Activated CD8-positive, alpha-beta T cell treated with anti-CD3 and anti-CD28 coated beads, Interleukin-2, amount 10 ng/mL, durations not matched to agents 7 days and 5 days (primary cell): Measurements from ENCODE around the gene IL20RB. TPM values are rescaled to one million over a fixed set of nuclear protein-coding genes. Genes with fewer than 3 reads are reported as not detected.
"Not testable (repeated sequence)": the region's sequence is repeated elsewhere in the genome, so short reads cannot be mapped to it uniquely, and the experiment has no call there.

ENCODE experiments used
- ATAC-seq: fragments of 150-1000 bp; cut with Tn5 transposase; one replicate; pipeline ENCODE4 v1.10.0; 2021; ENCODE audit warnings: moderate library complexity
- CTCF ChIA-PET: fragments of 350-600 bp; sonication (Branson Sonifier 250); formaldehyde crosslinking; loops from one replicate; lab custom pipeline; 2021; ENCODE audit warnings: antibody characterized with exemption; lab: Charles Lee
- POLR2A ChIA-PET: fragments of 350-600 bp; sonication (Branson Sonifier 250); formaldehyde crosslinking; loops from one replicate; lab custom pipeline; 2021; ENCODE audit warnings: antibody characterized with exemption; lab: Charles Lee
- DNase-seq: peaks from one replicate; pipeline ENCODE4 v3.0.0-alpha.2; 2020
- H3K27ac Mint-ChIP-seq: one replicate; pipeline ENCODE4 v1.8.0; 2021; ENCODE audit warnings: mild to moderate bottlenecking, mixed read lengths
- H3K27me3 Mint-ChIP-seq: one replicate; pipeline ENCODE4 v1.8.0; 2021; ENCODE audit warnings: low read depth, mixed read lengths
- H3K36me3 Mint-ChIP-seq: one replicate; pipeline ENCODE4 v1.8.0; 2021; ENCODE audit warnings: low read depth, mixed read lengths
- H3K4me1 Mint-ChIP-seq: one replicate; pipeline ENCODE4 v1.8.0; 2021; ENCODE audit warnings: low read depth, mixed read lengths
- H3K4me3 Mint-ChIP-seq: one replicate; pipeline ENCODE4 v1.8.0; 2021; ENCODE audit warnings: mild to moderate bottlenecking, mixed read lengths
- H3K9me3 Mint-ChIP-seq: one replicate; pipeline ENCODE4 v1.8.0; 2022; ENCODE audit warnings: mixed read lengths; ENCODE audit not compliant: insufficient read depth
- total RNA-seq, 2 experiments: library from RNA; stranded (reverse); gene quantifications; one replicate each; pipeline ENCODE4 v1.2.3, GENCODE V29; 2021

Gene IL20RB
- total RNA-seq, 2 experiments from 2014 or later, result 1.6 to 2.1 TPM

- Mint-ChIP-seq H3K36me3 (no peaks in the 10 kb centered on the region), H3K27ac (no peak overlapping the region), H3K9me3 (no peaks in the 10 kb centered on the region), H3K4me3 (no peak overlapping the region), H3K27me3 (no peaks in the 10 kb centered on the region), H3K4me1 (no peaks in the 10 kb centered on the region)
- DNase-seq (no peak), ATAC-seq (no peak)
- ChIA-PET CTCF (interaction anchor here (1.5 to 1.7 kb wide), 2 partner anchors 24 to 238 kb away, joined by 3 to 6 read pairs; partner anchors contain the start of gene STAG1), POLR2A (no interaction called here)
Measured at GRCh38 chr3:136989781-136990524, 32.2 kb downstream of the IL20RB start.

GRCh38 chr3:136990826-136991225, 33.0 kb downstream of the IL20RB start:
- no peak overlapping the region for H3K27ac Mint-ChIP-seq

GRCh38 chr3:136992115-136992514, 34.3 kb downstream of the IL20RB start:
- DNase-seq (no peak), ATAC-seq (no peak)
- ChIA-PET POLR2A (no interaction called here), CTCF (interaction anchor here (1.0 kb wide), 1 partner anchor 22 kb away, joined by 4 read pairs; no protein-coding TSS in a partner anchor)
- Mint-ChIP-seq H3K27ac (no peak overlapping the region), H3K9me3 (no peaks in the 10 kb centered on the region), H3K36me3 (no peaks in the 10 kb centered on the region), H3K27me3 (no peaks in the 10 kb centered on the region), H3K4me3 (no peak overlapping the region), H3K4me1 (no peaks in the 10 kb centered on the region)

More at GRCh38 chr3:136990826-136991225, 33.0 kb downstream of the IL20RB start:
- CTCF ChIA-PET, result interaction anchor here (1.5 kb wide), 1 partner anchor 238 kb away, joined by 3 read pairs; the partner anchor contains the start of gene STAG1
- no peaks in the 10 kb centered on the region for H3K9me3 Mint-ChIP-seq
- no peaks in the 10 kb centered on the region for H3K4me1 Mint-ChIP-seq
- no peaks in the 10 kb centered on the region for H3K27me3 Mint-ChIP-seq
- ATAC-seq, result no peak
- no peak overlapping the region for H3K4me3 Mint-ChIP-seq
- no peak for DNase-seq
- POLR2A ChIA-PET, result no interaction called here
- no peaks in the 10 kb centered on the region for H3K36me3 Mint-ChIP-seq

- H3K4me1 Mint-ChIP-seq, result no peaks in the 10 kb centered on the region
- ATAC-seq (no peak), DNase-seq (no peak)
- H3K36me3 Mint-ChIP-seq, result no peaks in the 10 kb centered on the region
- H3K27ac Mint-ChIP-seq, result no peak overlapping the region
- no peaks in the 10 kb centered on the region for H3K9me3 Mint-ChIP-seq
- no peaks in the 10 kb centered on the region for H3K27me3 Mint-ChIP-seq
- POLR2A ChIA-PET, result no interaction called here
- no peak overlapping the region for H3K4me3 Mint-ChIP-seq
- CTCF ChIA-PET, result interaction anchor here (1.0 kb wide), 1 partner anchor 19 kb away, joined by 4 read pairs; no protein-coding TSS in a partner anchor
Measured at GRCh38 chr3:136994772-136995516, 37.2 kb downstream of the IL20RB start.

- ChIA-PET CTCF (interaction anchor here (1.2 kb wide), 1 partner anchor 37 kb away, joined by 3 read pairs; no protein-coding TSS in a partner anchor), POLR2A (no interaction called here)
- H3K27me3 Mint-ChIP-seq, result no peaks in the 10 kb centered on the region
- DNase-seq (no peak), ATAC-seq (no peak)
- H3K4me1 Mint-ChIP-seq, result no peaks in the 10 kb centered on the region
- H3K4me3 Mint-ChIP-seq, result no peak overlapping the region
- no peaks in the 10 kb centered on the region for H3K9me3 Mint-ChIP-seq
- no peak overlapping the region for H3K27ac Mint-ChIP-seq
- H3K36me3 Mint-ChIP-seq, result no peaks in the 10 kb centered on the region
Measured at GRCh38 chr3:136995652-136996051, 37.9 kb downstream of the IL20RB start.

- no peaks in the 10 kb centered on the region for H3K36me3 Mint-ChIP-seq
- ATAC-seq (no peak), DNase-seq (no peak)
- no peak overlapping the region for H3K27ac Mint-ChIP-seq
- H3K27me3 Mint-ChIP-seq, result no peaks in the 10 kb centered on the region
- H3K9me3 Mint-ChIP-seq, result no peaks in the 10 kb centered on the region
- H3K4me3 Mint-ChIP-seq, result no peak overlapping the region
- POLR2A ChIA-PET, result interaction anchor here (0.6 kb wide), 1 partner anchor 655 kb away, joined by 3 read pairs; no protein-coding TSS in a partner anchor
- H3K4me1 Mint-ChIP-seq, result no peaks in the 10 kb centered on the region
- CTCF ChIA-PET, result interaction anchor here (1.8 kb wide), 1 partner anchor 14 kb away, joined by 10 read pairs; no protein-coding TSS in a partner anchor
Measured at GRCh38 chr3:137000039-137000438, 42.3 kb downstream of the IL20RB start.

GRCh38 chr3:137007376-137007775, 49.6 kb downstream of the IL20RB start:
- DNase-seq, H3K36me3 Mint-ChIP-seq, CTCF ChIA-PET, H3K4me1 Mint-ChIP-seq, H3K9me3 Mint-ChIP-seq, ATAC-seq, POLR2A ChIA-PET, H3K4me3 Mint-ChIP-seq, H3K27me3 Mint-ChIP-seq, H3K27ac Mint-ChIP-seq: not testable (repeated sequence)

- no peaks in the 10 kb centered on the region for H3K9me3 Mint-ChIP-seq
- no peaks in the 10 kb centered on the region for H3K27me3 Mint-ChIP-seq
- H3K27ac Mint-ChIP-seq, result no peak overlapping the region
- ChIA-PET CTCF (no interaction called here), POLR2A (no interaction called here)
- no peak overlapping the region for H3K4me3 Mint-ChIP-seq
- no peak for ATAC-seq
- DNase-seq, result no peak
- no peaks in the 10 kb centered on the region for H3K36me3 Mint-ChIP-seq
- H3K4me1 Mint-ChIP-seq, result no peaks in the 10 kb centered on the region
Measured at GRCh38 chr3:137008131-137008530, 50.3 kb downstream of the IL20RB start.

- H3K36me3 Mint-ChIP-seq, result no peaks in the 10 kb centered on the region
- POLR2A ChIA-PET, result interaction anchor here (0.7 kb wide), 1 partner anchor 74 kb away, joined by 3 read pairs; no protein-coding TSS in a partner anchor
- H3K27ac Mint-ChIP-seq, result no peak overlapping the region
- ATAC-seq, result no peak
- H3K4me1 Mint-ChIP-seq, result peaks cover 4% of the 10 kb centered on the region
- H3K4me3 Mint-ChIP-seq, result no peak overlapping the region
- H3K27me3 Mint-ChIP-seq, result no peaks in the 10 kb centered on the region
- DNase-seq, result no peak
- H3K9me3 Mint-ChIP-seq, result no peaks in the 10 kb centered on the region
- CTCF ChIA-PET, result no interaction called here
Measured at GRCh38 chr3:137008976-137009375, 51.2 kb downstream of the IL20RB start.

GRCh38 chr3:137010137-137010536, 52.4 kb downstream of the IL20RB start:
- POLR2A ChIA-PET, result no interaction called here
- Mint-ChIP-seq H3K4me1 (peaks cover 12% of the 10 kb centered on the region), H3K36me3 (no peaks in the 10 kb centered on the region), H3K4me3 (no peak overlapping the region), H3K9me3 (no peaks in the 10 kb centered on the region), H3K27me3 (no peaks in the 10 kb centered on the region), H3K27ac (no peak overlapping the region)
- ATAC-seq, result no peak
- DNase-seq, result no peak
- CTCF ChIA-PET, result no interaction called here

- no peaks in the 10 kb centered on the region for H3K27me3 Mint-ChIP-seq
- DNase-seq, result no peak
- no peak for ATAC-seq
- ChIA-PET CTCF (interaction anchor here (0.6 to 6.8 kb wide), 3 partner anchors 21 to 701 kb away, joined by 3 to 176 read pairs (median 3); partner anchors contain the start of gene STAG1), POLR2A (no interaction called here)
- no peaks in the 10 kb centered on the region for H3K36me3 Mint-ChIP-seq
- no peak overlapping the region for H3K4me3 Mint-ChIP-seq
- no peak overlapping the region for H3K27ac Mint-ChIP-seq
- peaks cover 14% of the 10 kb centered on the region for H3K4me1 Mint-ChIP-seq
- H3K9me3 Mint-ChIP-seq, result no peaks in the 10 kb centered on the region
Measured at GRCh38 chr3:137011153-137011552, 53.4 kb downstream of the IL20RB start.
